Mesenchymal stem cell (in vitro differentiated cells and primary cell): ENCODE data around the gene ACOT8.

ENCODE experiments used
- DNase-seq: peaks from one replicate; pipeline ENCODE4 v3.0.0-alpha.2; 2013
- H2AFZ ChIP-seq: one replicate; pipeline ENCODE4 v1.6.1; 2013; ENCODE audit warnings: low read depth, mild to moderate bottlenecking, control low read depth, inconsistent platforms, low read length, moderate library complexity
- H2AK5ac ChIP-seq: 2 replicates; pipeline ENCODE4 v1.6.1; 2013; ENCODE audit warnings: low read length, moderate library complexity, mild to moderate bottlenecking, inconsistent platforms; ENCODE audit not compliant: severe bottlenecking
- H2BK120ac ChIP-seq: one replicate; pipeline ENCODE4 v1.6.1; 2013; ENCODE audit warnings: low read depth, mild to moderate bottlenecking, inconsistent platforms, low read length, moderate library complexity
- H2BK12ac ChIP-seq, 2 experiments: one replicate each; pipeline ENCODE4 v1.6.1; 2013; ENCODE audit warnings: inconsistent platforms in 2 of 2, low read length in 2 of 2, mild to moderate bottlenecking in 2 of 2, moderate library complexity in 2 of 2, control low read depth in 1 of 2
- H2BK15ac ChIP-seq: one replicate; pipeline ENCODE4 v1.6.1; 2013; ENCODE audit warnings: mild to moderate bottlenecking, low read depth, inconsistent platforms; ENCODE audit not compliant: poor library complexity, severe bottlenecking
- H2BK5ac ChIP-seq: 2 replicates; pipeline ENCODE4 v1.6.1; 2013; ENCODE audit warnings: low read depth, mild to moderate bottlenecking, low read length, control low read depth, inconsistent platforms; ENCODE audit not compliant: poor library complexity, severe bottlenecking
- H3K14ac ChIP-seq, 2 experiments: one replicate each; pipeline ENCODE4 v1.6.1; 2013; ENCODE audit warnings: inconsistent platforms in 2 of 2, low read length in 2 of 2, control low read depth in 1 of 2, mild to moderate bottlenecking in 1 of 2, moderate library complexity in 1 of 2
- H3K18ac ChIP-seq, 2 experiments: one replicate each; pipeline ENCODE4 v1.6.1; 2013; ENCODE audit warnings: inconsistent platforms in 2 of 2, low read length in 2 of 2, control low read depth in 1 of 2, low read depth in 1 of 2, mild to moderate bottlenecking in 1 of 2
- H3K23ac ChIP-seq, 2 experiments: one replicate each; pipeline ENCODE4 v1.6.1; 2013; ENCODE audit warnings: inconsistent platforms in 2 of 2, low read length in 2 of 2, mild to moderate bottlenecking in 2 of 2, moderate library complexity in 2 of 2, control low read depth in 1 of 2
- H3K27ac ChIP-seq: 2 replicates; pipeline ENCODE4 v1.5.1; 2013; ENCODE audit warnings: mild to moderate bottlenecking, moderate library complexity, low read length, control low read depth, inconsistent platforms; ENCODE audit not compliant: poor library complexity, severe bottlenecking
- H3K27me3 ChIP-seq, 2 experiments: 2 replicates each; pipeline versions ENCODE4 v1.6.1 to v1.7.0; 2013; ENCODE audit warnings: low read length in 2 of 2, mild to moderate bottlenecking in 2 of 2, moderate library complexity in 2 of 2, control low read depth in 1 of 2, inconsistent platforms in 1 of 2; ENCODE audit not compliant: control insufficient read depth in 1 of 2, insufficient read depth in 1 of 2
- H3K36me3 ChIP-seq, 2 experiments: 2 replicates each; pipeline versions ENCODE4 v1.6.1 to v1.7.0; 2013; ENCODE audit warnings: low read length in 2 of 2, control low read depth in 1 of 2, inconsistent platforms in 1 of 2, low read depth in 1 of 2, mild to moderate bottlenecking in 1 of 2; ENCODE audit not compliant: insufficient read depth in 2 of 2, control insufficient read depth in 1 of 2
- H3K4ac ChIP-seq, 2 experiments: one replicate each; pipeline ENCODE4 v1.6.1; 2013; ENCODE audit warnings: inconsistent platforms in 2 of 2, low read length in 2 of 2, mild to moderate bottlenecking in 2 of 2, moderate library complexity in 2 of 2, control low read depth in 1 of 2, low read depth in 1 of 2
- H3K4me1 ChIP-seq: 2 replicates; pipeline ENCODE4 v1.6.1; 2013; ENCODE audit warnings: low read depth, low read length, control low read depth; ENCODE audit not compliant: control insufficient read depth, insufficient read depth
- H3K4me2 ChIP-seq: 2 replicates; pipeline ENCODE4 v1.6.1; 2013; ENCODE audit warnings: low read length, mild to moderate bottlenecking, inconsistent platforms; ENCODE audit not compliant: poor library complexity, severe bottlenecking
- H3K4me3 ChIP-seq, 2 experiments: 2 replicates each; pipeline versions ENCODE4 v1.5.1 to v1.7.0; 2013; ENCODE audit warnings: low read length in 2 of 2, mild to moderate bottlenecking in 2 of 2, control low read depth in 1 of 2, low read depth in 1 of 2; ENCODE audit not compliant: insufficient read depth in 1 of 2
- H3K79me1 ChIP-seq: replicated peaks from 2 replicates; pipeline ENCODE4 v1.6.1; 2013; ENCODE audit warnings: mild to moderate bottlenecking, control low read depth, low read length, inconsistent platforms; ENCODE audit not compliant: poor library complexity, severe bottlenecking
- H3K9ac ChIP-seq: 2 replicates; pipeline ENCODE4 v1.7.0; 2013; ENCODE audit warnings: mild to moderate bottlenecking, low read length, moderate library complexity
- H3K9me3 ChIP-seq: 2 replicates; pipeline ENCODE4 v1.7.0; 2013; ENCODE audit warnings: mild to moderate bottlenecking, low read length; ENCODE audit not compliant: control insufficient read depth
- H4K8ac ChIP-seq: one replicate; pipeline ENCODE4 v1.6.1; 2013; ENCODE audit warnings: inconsistent platforms, mild to moderate bottlenecking, low read length, moderate library complexity
- H4K91ac ChIP-seq: one replicate; pipeline ENCODE4 v1.6.1; 2013; ENCODE audit warnings: mild to moderate bottlenecking, low read length, inconsistent platforms
- WGBS: methylation state at CpG from one replicate; pipeline ENCODE4 v1.1.7; 2013; ENCODE audit warnings: mixed read lengths; 5-methylcytosine and 5-hydroxymethylcytosine counted together

Gene ACOT8

DNA sequence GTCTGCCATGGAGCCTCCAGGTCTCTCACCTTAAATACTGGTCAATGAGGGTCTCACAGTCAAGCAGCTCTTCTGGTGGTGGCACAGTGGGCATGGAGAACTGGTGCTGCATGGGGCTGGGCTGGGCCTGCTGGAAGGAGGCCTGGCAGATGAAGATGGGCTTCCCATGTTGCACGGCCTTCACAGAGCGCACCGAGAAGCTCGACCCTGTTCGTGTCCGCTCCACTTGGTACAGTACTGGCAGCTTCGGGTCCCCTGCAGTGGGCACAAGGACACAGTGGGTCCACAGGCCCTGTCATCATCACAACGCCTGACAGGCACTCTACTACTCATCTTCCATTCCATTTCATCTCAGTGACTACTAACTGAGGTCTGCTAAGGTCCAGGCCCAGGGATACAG is 8.8 kb downstream of the ACOT8 start:
- 96% methylated on average over 8 of the region's 8 CpGs for WGBS
- peaks cover 38 to 72% of the 10 kb centered on the region in 2 experiments for H3K36me3 ChIP-seq
- no peak overlapping the region for H3K9ac ChIP-seq
- no peak overlapping the region for H2BK12ac ChIP-seq
- H3K4me3 ChIP-seq: no peak overlapping the region
- H2BK5ac ChIP-seq: no peak overlapping the region
- no peak overlapping the region for H3K4ac ChIP-seq
- peaks cover 25% of the 10 kb centered on the region for H3K79me1 ChIP-seq
- no peak overlapping the region for H2BK120ac ChIP-seq
- H4K91ac ChIP-seq: peak overlapping the region; percentile 7
- H3K14ac ChIP-seq: no peak overlapping the region
- H3K4me1 ChIP-seq: peaks cover 2% of the 10 kb centered on the region
- H3K27ac ChIP-seq: no peak overlapping the region
- no peak overlapping the region for H2AFZ ChIP-seq
- no peak overlapping the region for H3K4me2 ChIP-seq
- H2BK15ac ChIP-seq: no peak overlapping the region
- no peak overlapping the region for H3K18ac ChIP-seq
- H3K23ac ChIP-seq: peak overlapping the region in 1 of 2 experiments; percentile 48
- DNase-seq: no peak
- H2AK5ac ChIP-seq: no peak overlapping the region
- H4K8ac ChIP-seq: no peak overlapping the region
- H3K9me3 ChIP-seq: no peaks in the 10 kb centered on the region
- no peaks in the 10 kb centered on the region for H3K27me3 ChIP-seq

DNA sequence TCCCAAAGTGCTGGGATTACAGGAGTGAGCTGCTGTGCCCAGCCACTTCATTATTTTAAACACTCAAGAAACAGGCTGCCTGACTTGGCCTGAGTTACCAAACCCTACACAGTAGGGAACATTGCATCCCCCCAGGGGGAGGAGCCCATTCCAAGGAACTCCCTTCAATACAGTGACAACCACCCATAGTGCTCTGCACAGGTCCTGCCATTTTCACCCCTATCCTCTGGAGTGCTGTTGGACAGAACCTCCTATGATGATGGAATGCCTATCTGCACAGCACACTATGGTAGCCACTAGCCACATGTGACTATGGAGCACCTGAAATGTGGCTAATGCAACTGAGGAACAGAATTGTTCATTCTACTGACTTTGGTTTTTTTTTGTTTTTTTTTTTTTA is 11.7 kb downstream of the ACOT8 start:
- Histone ChIP-seq H2BK120ac (no peak overlapping the region), H3K23ac (no peak overlapping the region), H3K4me3 (no peak overlapping the region), H4K91ac (no peak overlapping the region), H3K27ac (no peak overlapping the region), H3K4me2 (no peak overlapping the region), H3K36me3 (peaks cover 55 to 84% of the 10 kb centered on the region in 2 experiments), H3K9me3 (no peaks in the 10 kb centered on the region), H2BK5ac (no peak overlapping the region), H4K8ac (no peak overlapping the region), H3K9ac (no peak overlapping the region), H3K4me1 (peaks cover 10% of the 10 kb centered on the region), H3K18ac (no peak overlapping the region), H3K27me3 (no peaks in the 10 kb centered on the region), H3K4ac (no peak overlapping the region), H2AFZ (no peak overlapping the region), H3K14ac (no peak overlapping the region), H2BK12ac (no peak overlapping the region), H3K79me1 (peaks cover 16% of the 10 kb centered on the region), H2AK5ac (no peak overlapping the region), H2BK15ac (no peak overlapping the region)
- DNase-seq: no peak

DNA sequence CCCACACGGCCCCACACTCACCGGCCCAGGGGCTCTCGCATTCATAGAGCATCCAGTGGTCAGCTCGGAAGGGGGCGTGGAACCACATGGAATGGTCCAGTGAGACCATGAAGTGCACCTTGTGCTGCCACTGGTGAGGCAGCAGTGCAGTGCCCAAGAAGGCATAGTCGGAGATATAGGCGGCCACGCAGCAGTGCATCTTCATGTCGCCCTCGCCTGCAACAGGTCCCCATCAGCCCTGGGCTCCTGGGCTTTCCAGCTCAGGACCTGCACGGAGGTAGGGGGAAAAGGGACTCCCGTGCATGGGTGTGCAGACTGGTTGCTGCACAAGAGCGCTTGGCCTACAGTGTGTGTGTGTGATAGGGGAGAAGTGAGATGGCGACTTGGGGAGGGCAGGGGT is 13.7 kb downstream of the ACOT8 start:
- H2AK5ac ChIP-seq: no peak overlapping the region
- no peak overlapping the region for H3K4me2 ChIP-seq
- H2BK120ac ChIP-seq: no peak overlapping the region
- no peaks in the 10 kb centered on the region for H3K27me3 ChIP-seq
- no peak overlapping the region for H3K14ac ChIP-seq
- H2BK12ac ChIP-seq: no peak overlapping the region
- no peak overlapping the region for H3K4me3 ChIP-seq
- H3K27ac ChIP-seq: no peak overlapping the region
- H3K23ac ChIP-seq: no peak overlapping the region
- H3K4ac ChIP-seq: no peak overlapping the region
- no peak overlapping the region for H4K8ac ChIP-seq
- H3K4me1 ChIP-seq: peaks cover 10% of the 10 kb centered on the region
- H3K9ac ChIP-seq: no peak overlapping the region
- H4K91ac ChIP-seq: no peak overlapping the region
- no peak overlapping the region for H2BK15ac ChIP-seq
- H3K18ac ChIP-seq: no peak overlapping the region
- H3K36me3 ChIP-seq: peaks cover 56 to 87% of the 10 kb centered on the region in 2 experiments
- 96% methylated on average over 14 of the region's 14 CpGs for WGBS
- H3K9me3 ChIP-seq: no peaks in the 10 kb centered on the region
- peaks cover 18% of the 10 kb centered on the region for H3K79me1 ChIP-seq
- H2AFZ ChIP-seq: no peak overlapping the region
- DNase-seq: no peak
- H2BK5ac ChIP-seq: no peak overlapping the region

DNA sequence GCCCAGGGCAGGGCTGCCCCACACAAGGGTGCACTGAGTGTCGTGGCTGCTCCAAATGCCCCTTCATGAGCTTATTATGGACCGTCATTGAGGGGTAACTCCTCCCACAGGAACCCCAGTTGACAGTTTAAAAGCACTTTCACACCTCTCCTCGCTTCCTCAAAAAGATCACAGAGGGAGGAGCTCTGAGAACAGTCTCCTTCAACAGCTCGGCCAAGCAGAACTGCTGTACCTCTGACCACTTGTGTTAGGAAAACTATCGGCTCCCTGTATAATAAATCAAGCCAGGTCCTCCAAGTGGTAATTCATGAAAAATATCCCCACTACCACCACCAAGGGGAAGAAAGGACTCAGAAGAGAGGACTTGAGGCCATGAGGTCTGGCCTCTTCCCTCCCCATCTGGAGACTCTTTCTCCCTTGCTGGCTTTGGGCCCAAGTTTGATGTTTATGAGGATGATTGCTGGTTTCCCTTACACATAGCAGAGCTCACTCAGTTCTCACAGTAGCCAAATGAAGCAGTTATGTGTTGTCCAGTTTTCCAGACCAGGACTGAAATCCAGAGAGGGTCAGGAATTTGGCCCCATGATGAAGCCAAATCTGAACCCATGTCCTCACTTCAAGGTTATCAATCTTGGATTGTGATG is 14.9 kb downstream of the ACOT8 start:
- Histone ChIP-seq H2BK5ac (no peak overlapping the region), H3K9me3 (no peaks in the 10 kb centered on the region), H3K36me3 (peaks cover 57 to 90% of the 10 kb centered on the region in 2 experiments), H4K91ac (no peak overlapping the region), H3K4me2 (no peak overlapping the region), H2AK5ac (no peak overlapping the region), H3K4ac (peak overlapping the region in 1 of 2 experiments; percentile 46), H4K8ac (no peak overlapping the region), H2BK12ac (no peak overlapping the region), H2BK15ac (no peak overlapping the region), H2AFZ (no peak overlapping the region), H3K14ac (no peak overlapping the region), H3K23ac (no peak overlapping the region), H3K9ac (peak overlapping the region; percentile 42), H3K4me1 (peaks cover 10% of the 10 kb centered on the region), H3K4me3 (no peak overlapping the region), H3K79me1 (peaks cover 16% of the 10 kb centered on the region), H3K27me3 (no peaks in the 10 kb centered on the region), H2BK120ac (no peak overlapping the region), H3K18ac (no peak overlapping the region), H3K27ac (no peak overlapping the region)
- WGBS: 84% methylated on average over 5 of the region's 5 CpGs
- DNase-seq: peak; percentile 45
